Activated CD4-positive, alpha-beta T cell treated with anti-CD3 and anti-CD28 coated beads, Interleukin-2, Interleukin-6, amounts not matched to agents 100 ng/mL and 50 ng/mL, durations not matched to agents 16 hours and 8 hours (primary cell): ENCODE data around the gene ADH1C.
"Not testable (repeated sequence)": the region's sequence is repeated elsewhere in the genome, so short reads cannot be mapped to it uniquely, and the experiment has no call there.

Experiments used
- DNase-seq: peaks from one replicate; pipeline ENCODE4 v3.0.0-alpha.2; 2020

ADH1C gene

GRCh38 chr4:99352602-99353537 lies at the start of gene ADH1C:
Gene ADH1C (minus strand): TSS chr4:99352746. CDS start chr4:99352675, 71 bp downstream.
- no peak for DNase-seq

DNA sequence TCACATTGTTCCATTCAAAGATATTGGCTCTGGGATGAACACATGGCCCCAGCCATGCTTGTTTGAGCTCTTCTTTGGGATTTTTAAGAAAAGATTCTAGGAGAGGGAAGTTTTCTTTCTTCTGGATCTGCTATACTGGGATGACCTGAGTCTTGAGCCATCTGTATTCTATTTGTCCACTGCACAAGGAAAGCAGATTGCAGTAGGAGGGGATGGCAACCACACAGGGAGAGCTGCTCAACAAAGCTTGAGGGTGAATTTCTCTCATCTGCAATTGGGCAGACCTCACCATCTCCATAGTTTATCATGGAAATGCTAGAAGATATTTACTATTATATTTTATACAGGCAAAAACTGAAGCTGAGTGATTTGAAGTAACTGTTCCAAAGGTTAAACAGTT lies 48.3 kb upstream of the ADH1C start:
- DNase-seq, result no peak

GRCh38 chr4:99399017-99399416 lies 46.5 kb upstream of the ADH1C start:
- no peak for DNase-seq

DNA sequence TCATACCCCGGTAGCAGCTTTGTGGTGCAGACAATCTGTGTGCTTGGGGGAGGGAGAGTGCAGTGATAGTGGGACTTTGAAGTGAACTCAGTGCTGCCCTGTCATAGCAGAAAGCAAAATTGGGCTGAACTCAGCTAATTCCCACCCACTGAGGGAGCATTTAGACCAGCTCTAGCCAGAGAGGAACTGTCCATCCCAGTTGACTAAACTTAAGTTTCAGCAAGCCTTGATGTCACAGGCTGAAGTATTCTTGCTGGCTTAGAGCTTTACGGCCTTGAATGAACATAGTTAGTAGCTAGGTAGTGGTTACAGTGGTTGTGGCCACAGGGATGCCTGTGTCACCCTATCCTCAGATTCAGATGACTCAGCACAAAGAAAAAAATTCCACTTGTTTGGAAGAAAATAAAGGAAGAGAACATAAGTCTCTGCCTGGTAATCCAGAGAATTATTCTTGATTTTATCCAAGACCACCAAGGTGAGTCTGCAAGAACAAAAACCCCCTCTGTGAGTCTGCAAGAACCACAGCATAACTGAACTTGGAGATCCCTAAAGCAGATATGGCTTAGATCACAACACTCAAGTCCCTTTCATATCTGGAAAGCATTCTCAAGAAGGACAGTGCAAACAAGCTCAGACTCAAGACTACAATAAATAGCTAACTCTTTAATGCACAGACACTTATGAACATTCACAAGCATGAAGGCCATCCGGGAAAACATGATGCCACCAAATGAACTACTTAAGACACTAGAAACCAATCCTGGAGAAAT lies 43.2 kb upstream of the ADH1C start:
- no peak for DNase-seq

GRCh38 chr4:99394896-99395295 lies 42.4 kb upstream of the ADH1C start:
- no peak for DNase-seq

- DNase-seq, result no peak
These were observed 37.5 kb upstream of the ADH1C start for GRCh38 chr4:99390055-99390454.

- DNase-seq, result no peak
These were observed 37.1 kb upstream of the ADH1C start for GRCh38 chr4:99389606-99390005.

DNA sequence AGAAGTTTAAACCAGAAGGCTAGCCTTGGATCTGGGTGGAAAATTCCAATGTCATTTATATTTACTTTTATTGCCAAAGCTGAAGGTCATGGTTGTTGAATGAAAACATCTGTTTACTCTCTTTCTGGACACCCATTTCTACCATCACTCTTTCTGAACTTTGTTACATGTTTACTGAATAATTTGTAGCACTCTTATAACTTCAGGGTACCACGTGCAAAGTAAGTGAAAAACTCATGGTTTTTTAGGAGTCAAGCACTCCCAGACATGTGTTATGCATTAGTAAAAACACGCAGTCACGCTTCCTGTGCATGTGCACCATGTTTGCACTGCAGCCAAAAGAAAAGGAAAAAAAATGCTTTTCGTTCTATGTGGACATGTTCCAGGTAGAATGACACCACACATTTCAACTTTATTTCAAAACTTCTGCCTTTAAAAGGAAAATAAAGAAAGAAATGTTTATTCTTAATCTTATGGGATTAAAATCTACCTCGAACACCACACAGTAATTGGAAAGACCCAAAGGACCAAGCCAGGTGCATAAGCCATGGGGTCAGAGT lies 31.4 kb upstream of the ADH1C start:
- DNase-seq, result no peak

DNA sequence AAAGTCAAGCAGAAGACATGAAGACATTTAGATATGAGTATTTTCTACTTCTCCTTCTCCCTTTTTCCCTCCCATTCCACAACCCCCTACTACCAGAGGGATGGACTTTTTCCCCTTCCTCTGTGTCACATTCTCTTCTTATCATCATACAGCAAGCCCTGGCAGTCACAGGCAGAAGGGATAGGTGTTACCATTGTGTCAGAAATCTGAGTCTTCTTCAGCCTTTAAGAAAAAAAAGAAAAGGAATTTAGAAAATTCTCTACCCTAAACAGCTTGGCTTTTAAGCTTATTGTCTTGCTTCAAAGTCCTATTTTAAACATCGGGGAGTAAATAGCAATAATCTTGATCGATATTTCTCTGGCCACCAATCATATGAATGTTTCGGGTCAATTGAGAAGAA lies 30.9 kb upstream of the ADH1C start:
- no peak for DNase-seq

GRCh38 chr4:99382745-99383360 lies 30.3 kb upstream of the ADH1C start:
- no peak for DNase-seq

- DNase-seq, result no peak
These were observed 29.1 kb upstream of the ADH1C start for GRCh38 chr4:99381588-99382175.

DNA sequence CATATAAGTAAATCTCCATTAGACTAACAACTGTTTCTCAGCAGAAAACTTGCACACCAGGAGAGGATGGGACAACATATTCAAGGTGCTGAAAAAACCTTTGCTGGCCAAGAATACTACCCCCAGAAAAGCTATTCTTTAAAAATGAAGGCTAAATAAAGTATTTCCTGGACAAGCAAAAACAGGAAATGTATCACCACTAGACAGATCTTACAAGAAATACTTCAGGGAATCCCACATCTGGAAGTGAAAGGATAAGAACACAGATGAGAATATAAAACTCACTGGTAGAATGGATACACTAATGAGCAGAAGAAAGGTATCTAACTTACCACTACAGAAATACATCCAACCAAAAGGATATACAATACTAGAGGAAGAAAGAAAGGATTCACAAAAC lies 27.0 kb upstream of the ADH1C start:
- no peak for DNase-seq

DNA sequence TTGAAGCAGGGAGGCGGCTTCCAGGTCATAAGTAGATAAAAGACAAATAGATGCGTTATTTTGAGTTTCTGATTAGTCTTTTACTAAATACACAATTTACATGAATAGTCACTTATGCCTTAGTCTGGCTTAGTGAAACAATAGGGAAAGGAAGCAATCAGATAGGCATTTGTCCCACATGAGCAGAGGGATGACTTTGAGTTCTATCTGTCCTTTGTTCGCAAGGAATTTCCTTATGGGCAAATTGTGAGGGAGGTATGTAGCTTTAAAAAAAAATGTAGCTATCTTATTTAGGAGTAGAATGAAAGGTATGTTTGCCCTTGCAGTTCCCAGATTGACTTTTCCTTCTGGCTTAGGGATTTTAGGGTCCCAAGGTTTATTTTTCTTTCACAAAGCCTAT lies 26.3 kb upstream of the ADH1C start:
- DNase-seq, result no peak

DNA sequence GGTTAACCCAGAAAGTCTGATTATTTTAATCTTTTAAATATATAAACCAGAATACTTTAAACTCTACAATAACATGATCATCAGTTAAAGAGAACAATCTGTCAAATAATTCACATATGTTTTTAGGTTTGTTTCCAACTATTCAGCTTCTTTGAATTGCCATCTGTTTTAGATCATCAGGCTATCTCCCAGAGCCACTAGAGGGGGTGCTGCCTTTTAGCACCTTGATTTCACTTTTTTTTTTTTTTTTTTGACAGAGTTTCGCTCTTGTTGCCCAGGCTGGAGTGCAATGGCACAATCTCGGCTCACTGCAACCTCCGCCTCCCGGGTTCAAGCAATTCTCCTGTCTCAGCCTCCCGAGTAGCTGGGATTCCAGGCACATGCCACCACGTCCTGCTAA lies 24.8 kb upstream of the ADH1C start:
- not testable (repeated sequence) for DNase-seq

DNA sequence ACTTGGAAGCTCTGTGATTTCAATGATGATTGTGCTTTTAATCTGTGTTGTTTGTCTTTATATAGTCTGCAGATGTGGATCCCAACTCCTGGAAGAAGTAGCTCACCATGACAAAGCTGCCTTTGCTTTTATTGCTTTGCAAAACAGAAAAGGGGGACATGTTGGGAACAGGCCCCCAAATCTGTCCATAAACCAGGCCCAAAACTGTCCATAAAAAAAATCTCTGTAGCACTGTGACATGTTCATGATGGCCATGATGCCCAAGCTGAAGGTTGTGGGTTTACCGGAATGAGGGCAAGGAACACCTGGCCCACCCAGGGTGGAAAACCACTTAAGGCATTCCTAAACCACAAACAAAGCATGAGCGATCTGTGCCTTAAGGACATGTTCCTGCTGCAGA lies 19.9 kb upstream of the ADH1C start:
- not testable (repeated sequence) for DNase-seq

DNA sequence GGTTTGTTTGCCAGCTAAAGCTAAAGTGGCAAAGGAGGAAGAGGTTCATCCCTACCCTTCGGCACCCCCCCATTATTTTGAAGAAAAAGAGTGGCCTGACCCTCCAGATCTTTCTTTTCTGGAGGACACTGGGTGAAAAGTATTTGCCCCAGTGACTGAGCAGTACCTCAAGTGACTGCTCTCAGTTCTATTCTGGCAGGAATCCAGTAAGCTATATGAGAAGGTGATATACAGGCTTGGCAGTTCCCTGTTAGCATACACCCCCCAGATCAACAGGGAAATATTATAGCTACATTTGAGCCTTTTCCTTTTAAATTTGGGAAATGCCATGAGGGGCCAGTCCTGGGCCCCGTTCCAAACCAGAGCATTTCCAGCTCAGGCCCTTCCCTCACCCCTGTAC lies 15.3 kb upstream of the ADH1C start:
- DNase-seq, result not testable (repeated sequence)

GRCh38 chr4:99366491-99366890 lies 13.9 kb upstream of the ADH1C start:
- DNase-seq, result no peak

- DNase-seq, result no peak
These were observed 10.2 kb upstream of the ADH1C start for GRCh38 chr4:99362768-99363167.

GRCh38 chr4:99361899-99362275 lies 9.3 kb upstream of the ADH1C start:
- no peak for DNase-seq

GRCh38 chr4:99361268-99361898 lies 8.8 kb upstream of the ADH1C start:
- no peak for DNase-seq

DNA sequence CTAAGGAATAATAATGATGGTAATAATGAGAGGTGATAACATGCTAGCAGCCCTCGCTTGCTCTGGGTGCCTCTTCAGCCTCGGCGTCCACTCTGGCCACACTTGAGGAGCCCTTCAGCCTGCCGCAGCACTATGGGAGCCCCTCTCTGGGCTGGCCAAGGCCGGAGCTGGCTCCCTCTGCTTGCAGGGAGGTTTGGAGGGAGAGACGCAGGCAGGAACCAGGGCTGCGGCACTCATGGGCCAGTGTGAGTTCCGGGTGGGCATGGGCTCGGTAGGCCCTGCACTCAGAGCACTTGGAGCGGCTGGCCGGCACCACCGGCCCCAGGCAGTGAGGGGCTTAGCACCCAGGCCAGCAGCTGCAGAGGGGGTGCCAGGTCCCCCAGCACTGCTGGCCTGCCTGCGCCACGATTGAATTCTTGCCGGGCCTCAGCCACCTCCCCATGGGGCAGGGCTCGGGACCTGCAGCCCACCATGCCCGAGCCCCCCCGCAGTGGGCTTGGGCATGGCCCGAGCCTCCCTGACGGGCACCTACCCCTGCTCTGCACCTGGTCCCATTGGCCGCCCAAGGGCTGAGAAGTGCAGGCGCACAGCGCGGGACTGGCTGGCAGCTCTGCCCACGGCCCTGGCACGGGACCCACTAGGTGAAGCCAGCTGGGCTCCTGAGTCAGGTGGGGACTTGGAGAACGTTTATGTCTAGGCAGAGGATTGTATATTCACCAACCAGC lies 7.1 kb upstream of the ADH1C start:
- DNase-seq, result no peak

DNA sequence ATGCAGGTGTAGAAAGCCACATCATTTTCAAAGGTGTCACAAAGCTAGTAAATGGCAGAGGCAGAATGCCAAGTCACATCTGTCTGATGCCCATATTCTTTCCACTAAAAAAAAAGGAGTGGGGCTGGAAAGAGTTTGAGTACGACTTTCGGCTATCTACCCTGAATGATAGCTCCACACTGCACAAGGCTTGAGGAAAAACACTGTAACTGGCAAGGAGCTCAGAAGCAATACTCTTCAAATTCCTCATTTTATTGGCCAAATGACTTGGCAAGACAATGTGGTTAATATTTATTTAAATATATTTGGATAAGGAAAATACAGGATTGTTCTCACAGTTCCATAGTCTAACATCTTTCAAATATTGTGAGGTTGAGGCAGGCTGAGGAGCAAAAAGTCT lies 5.4 kb upstream of the ADH1C start:
- DNase-seq, result no peak
